H1 (cell line): ENCODE results near the gene OAT. TPM values are rescaled to one million over a fixed set of nuclear protein-coding genes. Genes with fewer than 3 reads are reported as not detected.

Source experiments
- BACH1 ChIP-seq: IDR thresholded peaks from 2 replicates; pipeline ENCODE4 v1.6.1; 2012; ENCODE audit warnings: low read length, improper control_type of control experiment
- CHD2 ChIP-seq: IDR thresholded peaks from 2 replicates; pipeline ENCODE4 v1.6.1; 2012; ENCODE audit warnings: low read length, improper control_type of control experiment
- CREB1 ChIP-seq: IDR thresholded peaks from 2 replicates; pipeline ENCODE4 v1.6.1; 2012; ENCODE audit warnings: inconsistent platforms
- HDAC2 ChIP-seq, 2 experiments: fragments of 300-600 bp in 1 of 2; sonication (generic) in 1 of 2; IDR thresholded peaks; 2 replicates each; pipeline ENCODE4 v1.6.1; 2011 to 2012; ENCODE audit warnings: low read depth in 2 of 2, low read length in 2 of 2, mild to moderate bottlenecking in 2 of 2, moderate library complexity in 2 of 2, borderline replicate concordance in 1 of 2, inconsistent platforms in 1 of 2
- JUND ChIP-seq: IDR thresholded peaks from 2 replicates; pipeline ENCODE4 v1.6.1; 2011; ENCODE audit warnings: mild to moderate bottlenecking, improper control_type of control experiment, low read length
- SP2 ChIP-seq: IDR thresholded peaks from 2 replicates; pipeline ENCODE4 v1.6.1; 2012; ENCODE audit warnings: mild to moderate bottlenecking, low read length, inconsistent platforms
- SP4 ChIP-seq: IDR thresholded peaks from 2 replicates; pipeline ENCODE4 v1.6.1; 2012; ENCODE audit warnings: low read length, inconsistent platforms
- SRF ChIP-seq: IDR thresholded peaks from 2 replicates; pipeline ENCODE4 v1.6.1; 2011; ENCODE audit warnings: mild to moderate bottlenecking, low read depth, low read length, moderate library complexity
- polyA plus RNA-seq, 7 experiments: library from polyadenylated mRNA; depleted of rRNA in 3 of 7; stranded (reverse) in 5 of 7; unstranded in 2 of 7; fragments of >200 nt in 5 of 7; fragments of 200-250 nt in 2 of 7; gene quantifications; 1 replicate in 5 of 7; 2 replicates in 1 of 7; 4 replicates in 1 of 7; pipeline versions ENCODE4 v1.2.1 to v1.2.3, GENCODE V29; 2011 to 2013; ENCODE audit warnings: missing spikeins in 2 of 7, mixed read lengths in 2 of 7
- total RNA-seq: library from RNA; stranded (reverse); fragmentation: NEBNext Ultra II Directional; extraction: Animal tissue kit (Norgen Biotek cat#: 25700); gene quantifications from 2 replicates; pipeline ENCODE4 v1.2.1, GENCODE V29; 2021
- TF ChIP-seq, protein P1 (sequence below): fragments of 300-600 bp; sonication (generic); IDR thresholded peaks from 2 replicates; pipeline ENCODE4 v1.7.1; 2012; ENCODE audit warnings: low read length, moderate library complexity, mild to moderate bottlenecking, inconsistent platforms; ENCODE audit not compliant: insufficient replicate concordance
- TF ChIP-seq, protein P2 (sequence below), 3 experiments: IDR thresholded peaks; 1 replicate in 2 of 3; 2 replicates in 1 of 3; pipeline versions ENCODE4 v1.5.1 to v1.6.1; 2011; ENCODE audit warnings: low read length in 3 of 3, mild to moderate bottlenecking in 3 of 3, inconsistent platforms in 2 of 3, low read depth in 1 of 3, moderate library complexity in 1 of 3; ENCODE audit not compliant: insufficient read depth in 1 of 3; ENCODE audit errors: control extremely low read depth in 1 of 3

OAT gene
- total and polyA plus RNA-seq, 2 of the 8 experiments (the other 6 are each of a cell fraction or from before 2014, with no cell fraction given), result 67.8 to 121 TPM

DNA sequence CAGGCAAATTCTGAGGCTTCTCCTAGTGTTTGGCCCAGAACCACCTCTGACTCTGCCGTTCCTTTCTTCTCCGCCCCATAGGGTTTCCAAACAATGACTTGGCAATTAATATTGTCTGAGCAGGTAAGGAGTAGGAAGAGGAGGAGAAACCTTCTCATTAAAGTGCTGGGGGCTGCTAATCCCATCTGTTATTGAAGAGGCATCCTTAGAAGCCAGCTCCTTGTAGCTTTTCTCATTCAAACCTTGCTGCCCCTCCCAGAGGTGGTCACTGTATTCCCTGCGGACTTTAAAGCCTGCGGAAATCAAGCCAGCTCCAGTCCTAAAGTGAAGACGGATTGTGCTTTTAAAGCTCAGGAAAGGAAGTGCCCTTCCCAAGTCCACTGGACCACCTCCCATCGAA, 32.6 kb upstream of the OAT start (continued):
- TF ChIP-seq, protein P1, sequence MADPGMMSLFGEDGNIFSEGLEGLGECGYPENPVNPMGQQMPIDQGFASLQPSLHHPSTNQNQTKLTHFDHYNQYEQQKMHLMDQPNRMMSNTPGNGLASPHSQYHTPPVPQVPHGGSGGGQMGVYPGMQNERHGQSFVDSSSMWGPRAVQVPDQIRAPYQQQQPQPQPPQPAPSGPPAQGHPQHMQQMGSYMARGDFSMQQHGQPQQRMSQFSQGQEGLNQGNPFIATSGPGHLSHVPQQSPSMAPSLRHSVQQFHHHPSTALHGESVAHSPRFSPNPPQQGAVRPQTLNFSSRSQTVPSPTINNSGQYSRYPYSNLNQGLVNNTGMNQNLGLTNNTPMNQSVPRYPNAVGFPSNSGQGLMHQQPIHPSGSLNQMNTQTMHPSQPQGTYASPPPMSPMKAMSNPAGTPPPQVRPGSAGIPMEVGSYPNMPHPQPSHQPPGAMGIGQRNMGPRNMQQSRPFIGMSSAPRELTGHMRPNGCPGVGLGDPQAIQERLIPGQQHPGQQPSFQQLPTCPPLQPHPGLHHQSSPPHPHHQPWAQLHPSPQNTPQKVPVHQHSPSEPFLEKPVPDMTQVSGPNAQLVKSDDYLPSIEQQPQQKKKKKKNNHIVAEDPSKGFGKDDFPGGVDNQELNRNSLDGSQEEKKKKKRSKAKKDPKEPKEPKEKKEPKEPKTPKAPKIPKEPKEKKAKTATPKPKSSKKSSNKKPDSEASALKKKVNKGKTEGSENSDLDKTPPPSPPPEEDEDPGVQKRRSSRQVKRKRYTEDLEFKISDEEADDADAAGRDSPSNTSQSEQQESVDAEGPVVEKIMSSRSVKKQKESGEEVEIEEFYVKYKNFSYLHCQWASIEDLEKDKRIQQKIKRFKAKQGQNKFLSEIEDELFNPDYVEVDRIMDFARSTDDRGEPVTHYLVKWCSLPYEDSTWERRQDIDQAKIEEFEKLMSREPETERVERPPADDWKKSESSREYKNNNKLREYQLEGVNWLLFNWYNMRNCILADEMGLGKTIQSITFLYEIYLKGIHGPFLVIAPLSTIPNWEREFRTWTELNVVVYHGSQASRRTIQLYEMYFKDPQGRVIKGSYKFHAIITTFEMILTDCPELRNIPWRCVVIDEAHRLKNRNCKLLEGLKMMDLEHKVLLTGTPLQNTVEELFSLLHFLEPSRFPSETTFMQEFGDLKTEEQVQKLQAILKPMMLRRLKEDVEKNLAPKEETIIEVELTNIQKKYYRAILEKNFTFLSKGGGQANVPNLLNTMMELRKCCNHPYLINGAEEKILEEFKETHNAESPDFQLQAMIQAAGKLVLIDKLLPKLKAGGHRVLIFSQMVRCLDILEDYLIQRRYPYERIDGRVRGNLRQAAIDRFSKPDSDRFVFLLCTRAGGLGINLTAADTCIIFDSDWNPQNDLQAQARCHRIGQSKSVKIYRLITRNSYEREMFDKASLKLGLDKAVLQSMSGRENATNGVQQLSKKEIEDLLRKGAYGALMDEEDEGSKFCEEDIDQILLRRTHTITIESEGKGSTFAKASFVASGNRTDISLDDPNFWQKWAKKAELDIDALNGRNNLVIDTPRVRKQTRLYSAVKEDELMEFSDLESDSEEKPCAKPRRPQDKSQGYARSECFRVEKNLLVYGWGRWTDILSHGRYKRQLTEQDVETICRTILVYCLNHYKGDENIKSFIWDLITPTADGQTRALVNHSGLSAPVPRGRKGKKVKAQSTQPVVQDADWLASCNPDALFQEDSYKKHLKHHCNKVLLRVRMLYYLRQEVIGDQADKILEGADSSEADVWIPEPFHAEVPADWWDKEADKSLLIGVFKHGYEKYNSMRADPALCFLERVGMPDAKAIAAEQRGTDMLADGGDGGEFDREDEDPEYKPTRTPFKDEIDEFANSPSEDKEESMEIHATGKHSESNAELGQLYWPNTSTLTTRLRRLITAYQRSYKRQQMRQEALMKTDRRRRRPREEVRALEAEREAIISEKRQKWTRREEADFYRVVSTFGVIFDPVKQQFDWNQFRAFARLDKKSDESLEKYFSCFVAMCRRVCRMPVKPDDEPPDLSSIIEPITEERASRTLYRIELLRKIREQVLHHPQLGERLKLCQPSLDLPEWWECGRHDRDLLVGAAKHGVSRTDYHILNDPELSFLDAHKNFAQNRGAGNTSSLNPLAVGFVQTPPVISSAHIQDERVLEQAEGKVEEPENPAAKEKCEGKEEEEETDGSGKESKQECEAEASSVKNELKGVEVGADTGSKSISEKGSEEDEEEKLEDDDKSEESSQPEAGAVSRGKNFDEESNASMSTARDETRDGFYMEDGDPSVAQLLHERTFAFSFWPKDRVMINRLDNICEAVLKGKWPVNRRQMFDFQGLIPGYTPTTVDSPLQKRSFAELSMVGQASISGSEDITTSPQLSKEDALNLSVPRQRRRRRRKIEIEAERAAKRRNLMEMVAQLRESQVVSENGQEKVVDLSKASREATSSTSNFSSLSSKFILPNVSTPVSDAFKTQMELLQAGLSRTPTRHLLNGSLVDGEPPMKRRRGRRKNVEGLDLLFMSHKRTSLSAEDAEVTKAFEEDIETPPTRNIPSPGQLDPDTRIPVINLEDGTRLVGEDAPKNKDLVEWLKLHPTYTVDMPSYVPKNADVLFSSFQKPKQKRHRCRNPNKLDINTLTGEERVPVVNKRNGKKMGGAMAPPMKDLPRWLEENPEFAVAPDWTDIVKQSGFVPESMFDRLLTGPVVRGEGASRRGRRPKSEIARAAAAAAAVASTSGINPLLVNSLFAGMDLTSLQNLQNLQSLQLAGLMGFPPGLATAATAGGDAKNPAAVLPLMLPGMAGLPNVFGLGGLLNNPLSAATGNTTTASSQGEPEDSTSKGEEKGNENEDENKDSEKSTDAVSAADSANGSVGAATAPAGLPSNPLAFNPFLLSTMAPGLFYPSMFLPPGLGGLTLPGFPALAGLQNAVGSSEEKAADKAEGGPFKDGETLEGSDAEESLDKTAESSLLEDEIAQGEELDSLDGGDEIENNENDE, result no peak
- TF ChIP-seq JUND, result no peak
- no peak for TF ChIP-seq SP4
- no peak for TF ChIP-seq SRF
- peak; percentile 97 for TF ChIP-seq BACH1
- TF ChIP-seq CHD2, result no peak
- TF ChIP-seq, protein P2, sequence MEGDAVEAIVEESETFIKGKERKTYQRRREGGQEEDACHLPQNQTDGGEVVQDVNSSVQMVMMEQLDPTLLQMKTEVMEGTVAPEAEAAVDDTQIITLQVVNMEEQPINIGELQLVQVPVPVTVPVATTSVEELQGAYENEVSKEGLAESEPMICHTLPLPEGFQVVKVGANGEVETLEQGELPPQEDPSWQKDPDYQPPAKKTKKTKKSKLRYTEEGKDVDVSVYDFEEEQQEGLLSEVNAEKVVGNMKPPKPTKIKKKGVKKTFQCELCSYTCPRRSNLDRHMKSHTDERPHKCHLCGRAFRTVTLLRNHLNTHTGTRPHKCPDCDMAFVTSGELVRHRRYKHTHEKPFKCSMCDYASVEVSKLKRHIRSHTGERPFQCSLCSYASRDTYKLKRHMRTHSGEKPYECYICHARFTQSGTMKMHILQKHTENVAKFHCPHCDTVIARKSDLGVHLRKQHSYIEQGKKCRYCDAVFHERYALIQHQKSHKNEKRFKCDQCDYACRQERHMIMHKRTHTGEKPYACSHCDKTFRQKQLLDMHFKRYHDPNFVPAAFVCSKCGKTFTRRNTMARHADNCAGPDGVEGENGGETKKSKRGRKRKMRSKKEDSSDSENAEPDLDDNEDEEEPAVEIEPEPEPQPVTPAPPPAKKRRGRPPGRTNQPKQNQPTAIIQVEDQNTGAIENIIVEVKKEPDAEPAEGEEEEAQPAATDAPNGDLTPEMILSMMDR (IDR thresholded peaks at IDR 0.05; ENCODE audit: control extremely low read depth in 1 of 3, insufficient read depth in 1 of 3, low read depth in 1 of 3, low read length in 3 of 3), result no peak
- TF ChIP-seq HDAC2 (IDR thresholded peaks at IDR 0.05; ENCODE audit: borderline replicate concordance in 1 of 2, low read depth in 2 of 2, low read length in 2 of 2), result no peak
- TF ChIP-seq SP2, result no peak
- no peak for TF ChIP-seq CREB1
